ENCODE data around the gene NDUFS8.

NDUFS8 gene

DNA sequence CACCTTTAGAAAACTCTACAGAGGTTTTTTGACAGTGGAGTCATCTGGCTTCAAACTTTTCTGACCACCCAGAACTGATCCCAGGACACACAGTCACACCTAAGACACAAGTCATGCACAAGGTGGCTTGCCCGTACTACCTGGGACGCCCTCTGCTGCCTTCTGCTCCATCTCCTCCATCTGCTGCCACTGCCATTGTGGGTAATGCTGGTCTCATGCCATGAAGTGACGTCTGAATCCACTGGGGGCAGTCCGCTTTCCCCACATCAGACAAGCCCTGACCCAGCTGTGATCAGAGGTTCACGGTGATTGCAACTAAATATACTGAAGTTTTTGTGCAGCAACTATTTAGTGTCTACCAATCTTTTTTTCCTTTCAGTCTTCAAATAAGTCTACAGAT lies 5.4 kb upstream of the NDUFS8 start:
- H3K9ac ChIP-seq (ENCODE audit: low read length in 5 of 5) = no peak overlapping the region
- peaks cover 0 to 33% (median 9%) of the 10 kb centered on the region in 5 donors for H3K36me3 ChIP-seq (ENCODE audit: control insufficient read depth in 5 of 5, insufficient read depth in 5 of 5, low read length in 5 of 5)
- H3K27me3 ChIP-seq (ENCODE audit: control insufficient read depth in 5 of 5, insufficient read depth in 4 of 5, low read length in 5 of 5) = no peaks in the 10 kb centered on the region
- no peak overlapping the region for H3K4me3 ChIP-seq (ENCODE audit: low read depth in 1 of 5, low read length in 5 of 5)
- peaks cover 0 to 4% (median 0%) of the 10 kb centered on the region in 5 donors for H3K9me3 ChIP-seq (ENCODE audit: control insufficient read depth in 5 of 5, low read length in 5 of 5)
- peaks cover 0 to 26% (median 19%) of the 10 kb centered on the region in 5 donors for H3K4me1 ChIP-seq (ENCODE audit: control insufficient read depth in 5 of 5, insufficient read depth in 5 of 5, low read length in 5 of 5)
- H3K27ac ChIP-seq (ENCODE audit: low read depth, low read length) = no peak overlapping the region

DNA sequence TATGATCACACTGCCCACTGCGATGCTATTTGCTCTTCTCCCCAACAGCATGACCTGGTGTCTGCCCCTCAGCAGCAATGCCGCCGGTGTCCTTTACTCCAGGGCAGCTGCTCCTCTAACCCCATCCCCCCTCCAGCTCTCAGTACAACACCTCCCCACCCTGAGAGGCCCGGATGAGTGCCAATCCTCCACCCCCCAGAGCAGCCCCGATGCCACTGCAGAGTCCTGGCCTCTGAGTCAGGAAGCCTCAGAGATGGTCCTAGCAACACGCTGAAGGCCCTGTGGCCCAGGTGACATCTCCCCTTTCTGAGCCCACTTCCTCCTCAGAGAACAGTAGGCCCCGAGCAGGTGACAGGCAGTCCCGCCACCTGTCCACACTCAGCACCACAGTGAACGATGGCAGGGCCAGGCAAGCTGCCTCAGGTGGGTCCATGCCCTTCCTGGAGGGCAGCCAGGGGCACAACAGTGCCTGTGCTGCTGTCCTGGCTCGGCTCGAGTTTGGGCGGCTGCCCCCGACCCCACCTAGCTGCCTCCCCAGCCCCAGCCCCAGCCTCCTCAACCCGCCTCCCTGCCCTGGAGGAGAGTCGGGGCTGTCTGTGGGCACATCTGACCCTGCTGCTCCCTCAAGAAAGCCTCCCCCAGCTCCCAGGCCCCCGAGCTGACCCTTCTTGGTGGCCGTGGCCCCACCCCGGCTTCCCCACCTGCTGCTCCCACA lies 3.9 kb upstream of the NDUFS8 start:
- H3K27me3 ChIP-seq (ENCODE audit: control insufficient read depth in 5 of 5, insufficient read depth in 4 of 5, low read length in 5 of 5) = no peaks in the 10 kb centered on the region
- H3K36me3 ChIP-seq (ENCODE audit: control insufficient read depth in 5 of 5, insufficient read depth in 5 of 5, low read length in 5 of 5) = peaks cover 0 to 33% (median 9%) of the 10 kb centered on the region in 5 donors
- H3K9ac ChIP-seq (ENCODE audit: low read length in 5 of 5) = no peak overlapping the region
- H3K9me3 ChIP-seq (ENCODE audit: control insufficient read depth in 5 of 5, low read length in 5 of 5) = peaks cover 0 to 4% (median 0%) of the 10 kb centered on the region in 5 donors
- H3K27ac ChIP-seq (ENCODE audit: low read depth, low read length) = no peak overlapping the region
- peaks cover 0 to 23% (median 17%) of the 10 kb centered on the region in 5 donors for H3K4me1 ChIP-seq (ENCODE audit: control insufficient read depth in 5 of 5, insufficient read depth in 5 of 5, low read length in 5 of 5)
- no peak overlapping the region for H3K4me3 ChIP-seq (ENCODE audit: low read depth in 1 of 5, low read length in 5 of 5)

DNA sequence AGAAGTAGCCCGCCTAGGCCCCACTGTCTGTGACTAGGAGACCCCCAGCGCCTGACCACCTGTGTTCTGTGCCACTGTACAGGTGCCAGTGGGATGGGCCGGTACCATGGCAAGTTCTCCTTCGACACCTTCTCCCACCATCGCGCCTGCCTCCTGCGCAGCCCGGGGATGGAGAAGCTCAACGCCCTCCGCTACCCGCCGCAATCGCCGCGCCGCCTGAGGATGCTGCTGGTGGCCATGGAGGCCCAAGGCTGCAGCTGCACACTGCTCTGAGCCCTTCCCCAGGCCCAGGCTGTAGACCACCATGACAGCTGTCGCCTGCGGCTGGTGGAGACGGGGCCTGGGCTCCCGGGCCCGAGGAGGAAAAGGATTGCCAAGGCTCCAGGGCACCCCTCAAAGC lies 2.8 kb upstream of the NDUFS8 start:
- no peak overlapping the region for H3K27ac ChIP-seq (ENCODE audit: low read depth, low read length)
- no peak overlapping the region for H3K4me3 ChIP-seq (ENCODE audit: low read depth in 1 of 5, low read length in 5 of 5)
- peaks cover 0 to 4% (median 0%) of the 10 kb centered on the region in 5 donors for H3K9me3 ChIP-seq (ENCODE audit: control insufficient read depth in 5 of 5, low read length in 5 of 5)
- H3K4me1 ChIP-seq (ENCODE audit: control insufficient read depth in 5 of 5, insufficient read depth in 5 of 5, low read length in 5 of 5) = peaks cover 1 to 34% (median 26%) of the 10 kb centered on the region in 5 donors
- no peak overlapping the region for H3K9ac ChIP-seq (ENCODE audit: low read length in 5 of 5)
- H3K36me3 ChIP-seq (ENCODE audit: control insufficient read depth in 5 of 5, insufficient read depth in 5 of 5, low read length in 5 of 5) = peaks cover 0 to 32% (median 10%) of the 10 kb centered on the region in 5 donors
- no peaks in the 10 kb centered on the region for H3K27me3 ChIP-seq (ENCODE audit: control insufficient read depth in 5 of 5, insufficient read depth in 4 of 5, low read length in 5 of 5)

DNA sequence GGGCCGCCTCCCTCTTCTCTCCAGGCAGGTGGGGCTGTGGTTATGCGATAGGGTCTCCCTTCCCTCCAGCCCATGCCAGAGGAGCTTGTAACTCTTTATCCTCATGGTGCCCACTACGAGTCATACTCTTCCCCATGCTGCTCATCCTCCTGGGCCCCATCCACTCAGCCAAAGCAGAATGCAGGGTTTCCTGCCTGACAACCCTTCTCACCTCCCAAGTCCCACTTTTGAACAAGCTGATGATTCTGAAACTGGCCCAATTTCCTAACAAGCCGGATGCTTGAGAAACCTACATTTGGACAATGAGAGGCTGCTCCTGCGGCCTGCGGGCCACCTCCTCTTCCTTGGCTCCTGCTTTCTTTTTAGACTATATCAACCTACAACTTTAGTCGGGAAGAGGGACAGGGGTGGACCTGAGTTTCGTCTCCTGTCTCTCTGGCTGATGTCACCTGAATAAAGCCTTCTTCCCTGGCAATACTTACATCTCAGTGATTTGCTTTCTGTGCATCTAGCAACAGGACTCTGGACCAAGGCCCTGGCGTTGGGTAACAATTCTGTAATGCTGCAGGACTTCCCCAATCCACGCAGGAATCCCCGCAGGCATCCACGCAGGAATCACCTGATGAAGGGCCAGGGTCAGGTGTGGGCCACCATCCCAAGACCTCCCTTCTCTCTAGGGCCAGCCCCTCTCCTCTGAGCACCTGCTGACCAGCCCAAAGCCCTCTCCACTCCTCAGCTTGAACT lies 1.5 kb upstream of the NDUFS8 start:
- Histone ChIP-seq H3K4me1 (ENCODE audit: control insufficient read depth in 5 of 5, insufficient read depth in 5 of 5, low read length in 5 of 5) (peaks cover 4 to 47% (median 39%) of the 10 kb centered on the region in 5 donors), H3K27me3 (ENCODE audit: control insufficient read depth in 5 of 5, insufficient read depth in 4 of 5, low read length in 5 of 5) (no peaks in the 10 kb centered on the region), H3K36me3 (ENCODE audit: control insufficient read depth in 5 of 5, insufficient read depth in 5 of 5, low read length in 5 of 5) (peaks cover 0 to 39% (median 20%) of the 10 kb centered on the region in 5 donors), H3K4me3 (ENCODE audit: low read depth in 1 of 5, low read length in 5 of 5) (peak overlapping the region in 1 of 5 donors; percentile 93), H3K9me3 (ENCODE audit: control insufficient read depth in 5 of 5, low read length in 5 of 5) (peaks cover 0 to 4% (median 0%) of the 10 kb centered on the region in 5 donors), H3K27ac (ENCODE audit: low read depth, low read length) (no peak overlapping the region), H3K9ac (ENCODE audit: low read length in 5 of 5) (peak overlapping the region in 1 of 5 donors; percentile 47)

DNA sequence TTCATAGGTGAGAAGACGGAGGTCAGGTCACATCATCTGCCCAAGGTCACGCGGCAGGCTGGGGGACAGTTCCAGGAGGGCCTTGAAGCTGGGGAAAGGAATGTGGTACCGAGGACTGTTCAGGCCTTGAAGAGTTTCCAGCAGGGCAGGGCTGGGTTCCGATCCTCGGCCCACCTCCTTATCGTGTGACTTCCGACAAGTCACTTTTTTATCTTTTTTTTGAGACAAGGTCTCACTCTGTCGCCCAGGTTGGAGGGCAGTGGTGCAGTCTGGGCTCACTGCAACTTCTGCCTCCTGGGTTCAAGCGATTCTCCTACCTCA lies 623 bp downstream of the NDUFS8 start:
- peak overlapping the region; percentile 87 to 93 (median 90) for H3K4me3 ChIP-seq (ENCODE audit: low read depth in 1 of 5, low read length in 5 of 5)
- peak overlapping the region; percentile 89 to 96 (median 94) for H3K9ac ChIP-seq (ENCODE audit: low read length in 5 of 5)
- peaks cover 0 to 36% (median 18%) of the 10 kb centered on the region in 5 donors for H3K36me3 ChIP-seq (ENCODE audit: control insufficient read depth in 5 of 5, insufficient read depth in 5 of 5, low read length in 5 of 5)
- H3K27ac ChIP-seq (ENCODE audit: low read depth, low read length) = peak overlapping the region; percentile 80
- no peaks in the 10 kb centered on the region for H3K9me3 ChIP-seq (ENCODE audit: control insufficient read depth in 5 of 5, low read length in 5 of 5)
- H3K27me3 ChIP-seq (ENCODE audit: control insufficient read depth in 5 of 5, insufficient read depth in 4 of 5, low read length in 5 of 5) = no peaks in the 10 kb centered on the region
- H3K4me1 ChIP-seq (ENCODE audit: control insufficient read depth in 5 of 5, insufficient read depth in 5 of 5, low read length in 5 of 5) = peaks cover 4 to 52% (median 43%) of the 10 kb centered on the region in 5 donors

DNA sequence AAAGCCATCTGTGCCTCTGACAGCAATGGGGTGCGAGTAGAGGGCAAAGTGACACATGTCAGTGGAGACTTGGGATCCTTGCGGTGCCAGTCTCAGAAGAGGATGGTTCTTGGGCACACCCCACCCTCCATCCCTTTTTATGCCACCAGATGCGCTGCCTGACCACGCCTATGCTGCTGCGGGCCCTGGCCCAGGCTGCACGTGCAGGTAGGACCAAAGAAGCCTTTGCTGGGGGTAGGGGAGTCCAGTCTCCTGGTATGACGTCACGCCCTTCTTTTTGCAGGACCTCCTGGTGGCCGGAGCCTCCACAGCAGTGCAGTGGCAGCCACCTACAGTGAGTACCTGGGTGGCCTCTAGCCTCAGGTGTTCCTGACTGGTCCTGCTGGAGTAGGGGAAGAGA lies 1.5 kb downstream of the NDUFS8 start:
- Histone ChIP-seq H3K36me3 (ENCODE audit: control insufficient read depth in 5 of 5, insufficient read depth in 5 of 5, low read length in 5 of 5) (peaks cover 0 to 42% (median 17%) of the 10 kb centered on the region in 5 donors), H3K27me3 (ENCODE audit: control insufficient read depth in 5 of 5, insufficient read depth in 4 of 5, low read length in 5 of 5) (no peaks in the 10 kb centered on the region), H3K4me3 (ENCODE audit: low read depth in 1 of 5, low read length in 5 of 5) (peak overlapping the region in 2 of 5 donors; percentile 26 to 90), H3K9me3 (ENCODE audit: control insufficient read depth in 5 of 5, low read length in 5 of 5) (no peaks in the 10 kb centered on the region), H3K27ac (ENCODE audit: low read depth, low read length) (no peak overlapping the region), H3K4me1 (ENCODE audit: control insufficient read depth in 5 of 5, insufficient read depth in 5 of 5, low read length in 5 of 5) (peaks cover 4 to 61% (median 52%) of the 10 kb centered on the region in 5 donors), H3K9ac (ENCODE audit: low read length in 5 of 5) (peak overlapping the region in 4 of 5 donors; percentile 46 to 94 (median 60))

DNA sequence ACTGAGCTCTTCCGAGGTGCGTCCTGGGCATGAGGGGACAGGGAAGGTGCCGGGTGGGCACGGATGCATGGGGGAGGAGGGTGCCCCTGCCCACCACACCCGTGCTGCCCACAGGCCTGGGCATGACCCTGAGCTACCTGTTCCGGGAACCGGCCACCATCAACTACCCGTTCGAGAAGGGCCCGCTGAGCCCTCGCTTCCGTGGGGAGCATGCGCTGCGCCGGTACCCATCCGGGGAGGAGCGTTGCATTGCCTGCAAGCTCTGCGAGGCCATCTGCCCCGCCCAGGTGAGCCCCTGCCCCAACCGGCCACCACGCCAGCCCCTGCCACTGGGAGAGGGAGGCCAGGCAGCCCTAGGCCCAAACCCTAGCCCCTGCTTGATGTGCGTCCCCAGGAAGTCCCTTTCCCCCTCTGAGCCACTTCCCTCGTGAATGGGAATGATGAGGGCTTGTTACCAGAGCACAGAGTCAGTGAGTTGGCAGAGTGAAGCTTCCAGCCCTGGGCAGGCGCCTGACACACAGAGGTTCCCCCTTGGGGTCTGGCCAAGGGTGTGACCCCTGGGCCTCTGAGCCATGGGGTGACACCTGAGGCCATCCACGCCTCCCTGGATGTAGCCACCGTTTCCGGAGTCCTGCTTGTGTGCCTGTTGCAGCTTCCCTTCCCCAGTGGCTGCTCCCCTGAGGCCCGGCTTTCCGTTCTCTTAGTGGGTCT lies 2.7 kb downstream of the NDUFS8 start:
- peak overlapping the region; percentile 35 for H3K27ac ChIP-seq (ENCODE audit: low read depth, low read length)
- H3K4me3 ChIP-seq (ENCODE audit: low read depth in 1 of 5, low read length in 5 of 5) = no peak overlapping the region
- no peaks in the 10 kb centered on the region for H3K27me3 ChIP-seq (ENCODE audit: control insufficient read depth in 5 of 5, insufficient read depth in 4 of 5, low read length in 5 of 5)
- H3K9me3 ChIP-seq (ENCODE audit: control insufficient read depth in 5 of 5, low read length in 5 of 5) = no peaks in the 10 kb centered on the region
- peaks cover 0 to 38% (median 14%) of the 10 kb centered on the region in 5 donors for H3K36me3 ChIP-seq (ENCODE audit: control insufficient read depth in 5 of 5, insufficient read depth in 5 of 5, low read length in 5 of 5)
- peaks cover 4 to 73% (median 63%) of the 10 kb centered on the region in 5 donors for H3K4me1 ChIP-seq (ENCODE audit: control insufficient read depth in 5 of 5, insufficient read depth in 5 of 5, low read length in 5 of 5)
- peak overlapping the region in 3 of 5 donors; percentile 1 to 59 (median 4) for H3K9ac ChIP-seq (ENCODE audit: low read length in 5 of 5)

- Histone ChIP-seq H3K9me3 (ENCODE audit: control insufficient read depth in 5 of 5, low read length in 5 of 5) (no peaks in the 10 kb centered on the region), H3K4me1 (ENCODE audit: control insufficient read depth in 5 of 5, insufficient read depth in 5 of 5, low read length in 5 of 5) (peaks cover 4 to 78% (median 68%) of the 10 kb centered on the region in 5 donors), H3K36me3 (ENCODE audit: control insufficient read depth in 5 of 5, insufficient read depth in 5 of 5, low read length in 5 of 5) (peaks cover 0 to 38% (median 14%) of the 10 kb centered on the region in 5 donors), H3K27ac (ENCODE audit: low read depth, low read length) (peak overlapping the region; percentile 35), H3K4me3 (ENCODE audit: low read depth in 1 of 5, low read length in 5 of 5) (no peak overlapping the region), H3K9ac (ENCODE audit: low read length in 5 of 5) (peak overlapping the region in 3 of 5 donors; percentile 1 to 59 (median 4)), H3K27me3 (ENCODE audit: control insufficient read depth in 5 of 5, insufficient read depth in 4 of 5, low read length in 5 of 5) (no peaks in the 10 kb centered on the region)
Observed at GRCh38 chr11:68033708-68034045, 3.2 kb downstream of the NDUFS8 start.

- H3K27ac ChIP-seq (ENCODE audit: low read depth, low read length) = no peak overlapping the region
- no peaks in the 10 kb centered on the region for H3K27me3 ChIP-seq (ENCODE audit: control insufficient read depth in 5 of 5, insufficient read depth in 4 of 5, low read length in 5 of 5)
- no peak overlapping the region for H3K4me3 ChIP-seq (ENCODE audit: low read depth in 1 of 5, low read length in 5 of 5)
- H3K9ac ChIP-seq (ENCODE audit: low read length in 5 of 5) = no peak overlapping the region
- peaks cover 4 to 79% (median 75%) of the 10 kb centered on the region in 5 donors for H3K4me1 ChIP-seq (ENCODE audit: control insufficient read depth in 5 of 5, insufficient read depth in 5 of 5, low read length in 5 of 5)
- H3K36me3 ChIP-seq (ENCODE audit: control insufficient read depth in 5 of 5, insufficient read depth in 5 of 5, low read length in 5 of 5) = peaks cover 0 to 38% (median 14%) of the 10 kb centered on the region in 5 donors
- H3K9me3 ChIP-seq (ENCODE audit: control insufficient read depth in 5 of 5, low read length in 5 of 5) = no peaks in the 10 kb centered on the region
Observed at GRCh38 chr11:68035266-68035876, 4.9 kb downstream of the NDUFS8 start.

All from subcutaneous abdominal adipose tissue (tissue), 5 donors.